ENCODE results near the gene YEATS4.

YEATS4 gene

GRCh38 chr12:69431591-69432222 lies 72.2 kb downstream of the YEATS4 start:
- no peak for DNase-seq (ENCODE audit: low read depth in 2 of 2, low spot score in 1 of 2)

- DNase-seq (ENCODE audit: low read depth in 2 of 2, low spot score in 1 of 2), result no peak
These were observed 74.1 kb downstream of the YEATS4 start for GRCh38 chr12:69433653-69434052.

GRCh38 chr12:69435644-69436043 lies 76.1 kb downstream of the YEATS4 start:
- no peak for DNase-seq (ENCODE audit: low read depth in 2 of 2, low spot score in 1 of 2)

- no peak for DNase-seq (ENCODE audit: low read depth in 2 of 2, low spot score in 1 of 2)
These were observed 77.5 kb downstream of the YEATS4 start for GRCh38 chr12:69437073-69437472.

- no peak for DNase-seq (ENCODE audit: low read depth in 2 of 2, low spot score in 1 of 2)
These were observed 79.0 kb downstream of the YEATS4 start for GRCh38 chr12:69438539-69438938.

- DNase-seq (ENCODE audit: low read depth in 2 of 2, low spot score in 1 of 2), result no peak
These were observed 80.5 kb downstream of the YEATS4 start for GRCh38 chr12:69440016-69440415.
